ENCODE results near the gene KDM3B. TPM values are rescaled to one million over a fixed set of nuclear protein-coding genes. Genes with fewer than 3 reads are reported as not detected.
"Not testable (repeated sequence)": the region's sequence is repeated elsewhere in the genome, so short reads cannot be mapped to it uniquely, and the experiment has no call there.

KDM3B gene
- total RNA-seq, 8 experiments from 2014 or later = 26.3 to 78.4 (median 56.4) TPM

DNA sequence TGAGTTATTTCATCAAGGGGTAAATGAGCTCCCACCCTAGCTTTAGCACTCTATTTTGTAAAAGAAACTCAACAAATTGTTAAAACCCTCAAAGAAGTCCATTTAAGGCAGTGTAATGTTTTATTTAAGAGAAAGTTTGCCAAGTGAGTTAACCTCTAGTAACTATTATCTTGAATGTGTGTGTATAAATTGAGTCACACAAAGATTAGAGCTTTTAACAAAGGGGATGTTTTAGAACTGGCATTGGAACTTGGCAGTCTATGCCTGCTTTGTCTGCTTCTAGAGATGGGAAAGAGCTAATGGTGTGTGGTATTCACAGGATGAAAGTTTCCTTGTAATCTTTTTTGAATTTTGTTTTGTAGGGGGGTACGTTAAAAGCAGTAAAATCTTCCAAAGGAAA, 33.2 kb downstream of the KDM3B start:
- Histone ChIP-seq H3K4me3 (no peak overlapping the region), H3K27ac (no peak overlapping the region), H3K4me1 (replicated peaks in 1 of 2) (no peaks in the 10 kb centered on the region)
- in situ Hi-C loops (cut with MboI; ENCODE audit: low pct_unique_long_range_greater_than_20kb in 2 of 9, low sequenced_read_pairs in 9 of 9, unreplicated experiment in 9 of 9) = no loop called here
- no peak for ATAC-seq (replicated peaks in 6 of 8)
- WGBS, 10 experiments = 83 to 100% (median 100%) methylated on average over 1 of the region's 1 CpG; no CpG with 5 or more reads in 2 of the 10 experiments

DNA sequence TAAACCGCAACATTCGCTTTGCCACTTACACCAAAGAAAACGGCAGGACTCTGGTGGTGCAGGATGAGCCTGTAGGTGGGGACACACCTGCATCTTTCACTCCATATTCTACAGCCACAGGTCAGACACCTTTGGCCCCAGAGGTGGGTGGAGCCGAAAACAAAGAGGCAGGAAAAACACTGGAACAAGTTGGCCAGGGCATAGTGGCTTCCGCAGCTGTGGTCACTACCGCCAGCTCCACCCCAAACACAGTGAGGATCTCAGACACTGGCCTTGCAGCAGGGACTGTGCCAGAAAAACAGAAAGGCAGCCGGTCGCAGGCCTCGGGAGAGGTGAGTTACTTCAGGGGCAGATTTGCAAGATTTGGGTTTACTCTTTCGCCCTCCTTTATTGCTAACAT, 33.8 kb downstream of the KDM3B start:
- Histone ChIP-seq H3K4me3 (no peak overlapping the region), H3K4me1 (replicated peaks in 1 of 2) (no peaks in the 10 kb centered on the region), H3K27ac (no peak overlapping the region)
- ATAC-seq (replicated peaks in 6 of 8) = no peak
- in situ Hi-C loops (cut with MboI; ENCODE audit: low pct_unique_long_range_greater_than_20kb in 2 of 9, low sequenced_read_pairs in 9 of 9, unreplicated experiment in 9 of 9) = no loop called here
- WGBS, 10 experiments = 87 to 100% (median 96%) methylated on average over 3 to 9 of the region's 10 CpGs; no CpG with 5 or more reads in 4 of the 10 experiments

DNA sequence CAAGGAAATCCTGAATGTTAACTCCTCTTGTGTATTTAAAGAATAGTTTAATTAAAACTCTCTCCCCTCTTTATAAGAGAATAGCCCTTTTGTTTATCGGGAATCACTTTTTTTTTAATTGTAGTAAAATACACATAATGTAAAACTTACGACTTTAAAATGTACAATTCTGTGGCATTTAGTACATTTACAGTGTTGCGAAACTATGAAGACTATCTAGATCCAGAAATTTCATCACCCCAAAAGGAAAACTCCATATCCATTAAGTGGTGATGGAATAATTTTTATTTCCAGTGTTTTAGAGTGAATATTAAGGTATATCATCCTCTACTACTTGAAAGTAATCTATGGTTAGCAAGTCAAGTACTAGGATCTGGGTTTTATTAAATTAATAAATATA, 36.8 kb downstream of the KDM3B start:
- in situ Hi-C loops (cut with MboI; ENCODE audit: low pct_unique_long_range_greater_than_20kb in 2 of 9, low sequenced_read_pairs in 9 of 9, unreplicated experiment in 9 of 9) = no loop called here
- Histone ChIP-seq H3K4me3 (no peak overlapping the region), H3K4me1 (replicated peaks in 1 of 2) (no peaks in the 10 kb centered on the region), H3K27ac (no peak overlapping the region)
- ATAC-seq (replicated peaks in 6 of 8) = no peak
- WGBS, 10 experiments = 82 to 100% (median 95%) methylated on average over 1 to 3 of the region's 3 CpGs

GRCh38 chr5:138389911-138390310, 37.4 kb downstream of the KDM3B start:
- ATAC-seq (replicated peaks in 6 of 8); H3K4me1 ChIP-seq (replicated peaks in 1 of 2); H3K27ac ChIP-seq; H3K4me3 ChIP-seq; in situ Hi-C loops (cut with MboI; ENCODE audit: low pct_unique_long_range_greater_than_20kb in 2 of 9, low sequenced_read_pairs in 9 of 9, unreplicated experiment in 9 of 9): not testable (repeated sequence)
- 93 to 100% (median 98%) methylated on average over 3 to 8 of the region's 10 CpGs; no CpG with 5 or more reads in 5 of the 10 experiments for WGBS, 10 experiments

GRCh38 chr5:138391859-138392386, 39.4 kb downstream of the KDM3B start:
- no peak overlapping the region for H3K4me3 ChIP-seq

DNA sequence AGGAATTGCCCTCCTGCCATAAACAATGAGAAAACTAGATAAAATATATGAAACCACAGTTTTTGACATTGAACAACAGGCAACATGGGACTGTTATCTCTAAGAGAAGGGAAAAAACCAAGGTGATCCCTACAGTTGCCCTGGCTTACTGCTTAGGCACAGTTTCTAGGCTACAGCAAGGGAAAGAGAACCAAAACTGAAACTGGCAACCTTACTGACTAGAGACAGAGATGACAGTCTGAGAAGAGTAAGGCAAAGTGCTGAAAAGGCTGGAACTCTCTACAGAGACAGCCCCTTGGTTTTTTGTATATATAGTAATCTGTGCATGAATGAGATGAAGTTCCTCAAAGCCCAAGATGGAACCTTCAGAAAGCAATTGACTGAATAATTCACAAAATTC, 50.2 kb downstream of the KDM3B start:
- Histone ChIP-seq H3K27ac (no peak overlapping the region), H3K4me1 (replicated peaks in 1 of 2) (no peaks in the 10 kb centered on the region), H3K4me3 (no peak overlapping the region)
- ATAC-seq (replicated peaks in 6 of 8) = no peak
- in situ Hi-C loops (cut with MboI; ENCODE audit: low pct_unique_long_range_greater_than_20kb in 2 of 9, low sequenced_read_pairs in 9 of 9, unreplicated experiment in 9 of 9) = loop anchor here in 1 of 9 experiments (25.0 kb wide), 1 partner anchor 190 kb away; the partner anchor contains the start of gene CDC23

More at GRCh38 chr5:138391859-138392386, 39.4 kb downstream of the KDM3B start:
- H3K27ac ChIP-seq = no peak overlapping the region
- 60 to 100% (median 97%) methylated on average over 1 to 9 of the region's 9 CpGs; no CpG with 5 or more reads in 1 of the 10 experiments for WGBS, 10 experiments
- ATAC-seq (replicated peaks in 6 of 8) = peak in 2 of 8 experiments; percentile 50 to 85
- in situ Hi-C loops (cut with MboI; ENCODE audit: low pct_unique_long_range_greater_than_20kb in 2 of 9, low sequenced_read_pairs in 9 of 9, unreplicated experiment in 9 of 9) = no loop called here
- H3K4me1 ChIP-seq (replicated peaks in 1 of 2) = no peaks in the 10 kb centered on the region

- in situ Hi-C loops (cut with MboI; ENCODE audit: low pct_unique_long_range_greater_than_20kb in 2 of 9, low sequenced_read_pairs in 9 of 9, unreplicated experiment in 9 of 9) = loop anchor here in 1 of 9 experiments (25.0 kb wide), 1 partner anchor 196 kb away; the partner anchor contains the start of gene CDC23
- no peak overlapping the region for H3K4me3 ChIP-seq
- peak in 3 of 8 experiments; percentile 97 to 100 (median 100) for ATAC-seq (replicated peaks in 6 of 8)
- no peaks in the 10 kb centered on the region for H3K4me1 ChIP-seq (replicated peaks in 1 of 2)
- WGBS, 10 experiments = 14 to 95% (median 88%) methylated on average over 3 to 5 of the region's 5 CpGs; no CpG with 5 or more reads in 1 of the 10 experiments
- H3K27ac ChIP-seq = no peak overlapping the region
Measured at GRCh38 chr5:138408023-138408422, 55.5 kb downstream of the KDM3B start.

DNA sequence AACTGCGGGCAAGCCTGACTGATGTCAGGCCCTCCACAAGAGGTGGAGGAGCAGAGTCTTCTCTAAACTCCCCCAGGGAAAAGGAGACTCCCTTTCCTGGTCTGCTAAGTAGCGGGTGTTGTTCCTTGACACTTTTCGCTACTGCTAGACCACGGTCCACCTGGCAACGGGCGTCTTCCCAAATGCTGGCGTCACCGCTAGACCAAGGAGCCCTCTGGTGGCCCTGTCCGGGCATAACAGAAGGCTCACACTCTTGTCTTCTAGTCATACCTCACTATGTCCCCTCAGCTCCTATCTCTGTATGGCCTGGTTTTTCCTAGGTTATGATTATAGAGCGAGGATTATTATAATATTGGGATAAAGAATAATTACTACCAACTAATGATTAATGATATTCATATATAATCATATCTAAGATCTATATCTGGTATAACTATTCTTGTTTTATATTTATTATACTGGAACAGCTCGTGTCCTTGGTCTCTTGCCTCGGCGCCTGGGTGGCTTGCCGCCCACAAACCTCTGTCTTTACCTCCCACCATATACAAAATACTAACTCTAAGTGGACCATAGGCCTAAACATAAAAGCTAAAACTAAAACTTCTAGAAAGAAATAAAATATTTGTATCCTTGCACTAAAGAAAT, 58.6 kb downstream of the KDM3B start:
- not testable (repeated sequence) for ATAC-seq (replicated peaks in 6 of 8); H3K4me3 ChIP-seq; H3K27ac ChIP-seq; H3K4me1 ChIP-seq (replicated peaks in 1 of 2)
- in situ Hi-C loops (cut with MboI; ENCODE audit: low pct_unique_long_range_greater_than_20kb in 2 of 9, low sequenced_read_pairs in 9 of 9, unreplicated experiment in 9 of 9) = loop anchor here in 1 of 9 experiments (25.0 kb wide), 1 partner anchor 199 kb away; the partner anchor contains the start of gene CDC23
- 88 to 100% (median 97%) methylated on average over 1 to 6 of the region's 14 CpGs; no CpG with 5 or more reads in 3 of the 10 experiments for WGBS, 10 experiments

GRCh38 chr5:138418444-138418843, 66.0 kb downstream of the KDM3B start:
- in situ Hi-C loops (cut with MboI; ENCODE audit: low pct_unique_long_range_greater_than_20kb in 2 of 9, low sequenced_read_pairs in 9 of 9, unreplicated experiment in 9 of 9) = loop anchor here in 1 of 9 experiments (25.0 kb wide), 1 partner anchor 206 kb away; the partner anchor contains the start of gene CDC23
- H3K27ac ChIP-seq = no peak overlapping the region
- 0 to 100% (median 83%) methylated on average over 1 to 2 of the region's 2 CpGs; no CpG with 5 or more reads in 1 of the 10 experiments for WGBS, 10 experiments
- no peaks in the 10 kb centered on the region for H3K4me1 ChIP-seq (replicated peaks in 1 of 2)
- no peak overlapping the region for H3K4me3 ChIP-seq
- ATAC-seq (replicated peaks in 6 of 8) = peak in 3 of 8 experiments; percentile 90 to 93 (median 90)

GRCh38 chr5:138425079-138425478, 72.6 kb downstream of the KDM3B start:
- in situ Hi-C loops (cut with MboI; ENCODE audit: low pct_unique_long_range_greater_than_20kb in 2 of 9, low sequenced_read_pairs in 9 of 9, unreplicated experiment in 9 of 9) = no loop called here
- H3K4me3 ChIP-seq = no peak overlapping the region
- H3K27ac ChIP-seq = no peak overlapping the region
- H3K4me1 ChIP-seq (replicated peaks in 1 of 2) = no peaks in the 10 kb centered on the region
- ATAC-seq (replicated peaks in 6 of 8) = peak in 1 of 8 experiments; percentile 13
- 90 to 100% (median 100%) methylated on average over 1 of the region's 1 CpG; no CpG with 5 or more reads in 4 of the 10 experiments for WGBS, 10 experiments

- Histone ChIP-seq H3K4me3 (no peak overlapping the region), H3K4me1 (replicated peaks in 1 of 2) (peaks cover 7 to 10% of the 10 kb centered on the region in 2 donors), H3K27ac (no peak overlapping the region)
- 67 to 100% (median 95%) methylated on average over 1 to 4 of the region's 5 CpGs; no CpG with 5 or more reads in 5 of the 10 experiments for WGBS, 10 experiments
- ATAC-seq (replicated peaks in 6 of 8) = no peak
- in situ Hi-C loops (cut with MboI; ENCODE audit: low pct_unique_long_range_greater_than_20kb in 2 of 9, low sequenced_read_pairs in 9 of 9, unreplicated experiment in 9 of 9) = no loop called here
Measured at GRCh38 chr5:138435943-138436342, 83.5 kb downstream of the KDM3B start.

GRCh38 chr5:138438003-138438723, 85.7 kb downstream of the KDM3B start:
- in situ Hi-C loops (cut with MboI; ENCODE audit: low pct_unique_long_range_greater_than_20kb in 2 of 9, low sequenced_read_pairs in 9 of 9, unreplicated experiment in 9 of 9) = no loop called here
- Histone ChIP-seq H3K4me3 (peak overlapping the region; percentile 57 to 79 (median 63)), H3K27ac (peak overlapping the region in 1 of 2 donors; percentile 30), H3K4me1 (replicated peaks in 1 of 2) (peaks cover 7 to 10% of the 10 kb centered on the region in 2 donors)
- WGBS, 10 experiments = 39 to 100% (median 82%) methylated on average over 1 to 7 of the region's 11 CpGs; no CpG with 5 or more reads in 2 of the 10 experiments
- no peak for ATAC-seq (replicated peaks in 6 of 8)

Data from motor neuron (in vitro differentiated cells).